Heart left ventricle (tissue), 13 donors: Measurements from ENCODE around the gene PCSK5.

Experiments used
- CTCF ChIP-seq, 12 donors: fragments of 200-600 bp; sonication (generic) in 4 of 12; IDR thresholded peaks; one replicate each; pipeline versions ENCODE4 v1.5.0 to v1.8.0; 2018 to 2022; ENCODE audit warnings: antibody characterized with exemption in 12 of 12, mild to moderate bottlenecking in 5 of 12
- POLR2A ChIP-seq, 2 donors: fragments of 450-650 bp; IDR thresholded peaks; one replicate each; pipeline ENCODE4 v1.6.1; 2017; ENCODE audit warnings: antibody characterized with exemption in 2 of 2, mild to moderate bottlenecking in 2 of 2, moderate library complexity in 2 of 2
- donor health status: ischemic (EF 13 %, LVEDD 7.1; RV severe dilation, severe dysfunction).
- donor health status: DM: no; HTN: yes; CAD: no.
- donor health status: DM: no; HTN: no; CAD: no.
- donor health status: ischemic (EF 25% LVEDD 6.9; RV normal size, moderate dysfunction).
- donor health status: ischemic (EF 25% LVEDD 5.7; RV mildly dilated, moderate dysfunction).
- donor health status: ischemic (EF 35%, LVEDD 5.7; RV mildly dilated, moderate dysfunction).
- donor health status: nonischemic (EF 11% LVEDD 7.7; RV severe dilation, severe dysfunction).
- donor health status: DM: yes; HTN: yes; CAD: no.
- donor health status: PGD.
- donor health status: ischemic (EF 29% LVEDD 5.4; RV normal size, mild dysfunction).
- donor health status: nonischemic (EF 23%, LVEDD 6.1; RV moderate dilation, normal function).

GRCh38 chr9:76377791-76378190, 487.3 kb downstream of the PCSK5 start:
- TF ChIP-seq CTCF (IDR thresholded peaks at IDR 0.05) (no peak), POLR2A (IDR thresholded peaks at IDR 0.05) (no peak)
